NCI-H187 treated with DMSO at 0.1 percent for 48 hours (cell line): ENCODE results near the gene HCK.
A peak's percentile ranks its signal among the peaks of the same experiment; 100 is the strongest.
"Not testable (repeated sequence)": the region's sequence is repeated elsewhere in the genome, so short reads cannot be mapped to it uniquely, and the experiment has no call there.

Experiments
- DNase-seq: peaks from one replicate; lab custom pipeline; 2025; lab: John Stamatoyannopoulos, UW

HCK gene

GRCh38 chr20:32028647-32029372, 23.2 kb upstream of the HCK start:
- DNase-seq = no peak

- no peak for DNase-seq
Observed at GRCh38 chr20:32029561-32029960, 22.5 kb upstream of the HCK start.

GRCh38 chr20:32031007-32031958, 20.8 kb upstream of the HCK start:
- DNase-seq = peak; percentile 50

GRCh38 chr20:32033316-32033715, 18.7 kb upstream of the HCK start:
- no peak for DNase-seq

GRCh38 chr20:32033721-32034120, 18.3 kb upstream of the HCK start:
- not testable (repeated sequence) for DNase-seq

- DNase-seq = no peak
Observed at GRCh38 chr20:32034581-32035425, 17.2 kb upstream of the HCK start.

GRCh38 chr20:32035426-32035779, 16.6 kb upstream of the HCK start:
- no peak for DNase-seq

- no peak for DNase-seq
Observed at GRCh38 chr20:32036252-32036651, 15.8 kb upstream of the HCK start.

- DNase-seq = no peak
Observed at GRCh38 chr20:32036716-32037485, 15.1 kb upstream of the HCK start.

- no peak for DNase-seq
Observed at GRCh38 chr20:32037929-32038328, 14.1 kb upstream of the HCK start.

- DNase-seq = no peak
Observed at GRCh38 chr20:32040142-32040953, 11.7 kb upstream of the HCK start.

- no peak for DNase-seq
Observed at GRCh38 chr20:32045999-32046398, 6.0 kb upstream of the HCK start.

- no peak for DNase-seq
Observed at GRCh38 chr20:32050324-32050841, 1.7 kb upstream of the HCK start.

- DNase-seq = no peak
Observed at GRCh38 chr20:32050851-32051556, 1.0 kb upstream of the HCK start.

- DNase-seq = no peak
Observed at GRCh38 chr20:32051720-32052089, 337 bp upstream of the HCK start.

GRCh38 chr20:32052778-32053362, 828 bp downstream of the HCK start:
- no peak for DNase-seq

- DNase-seq = no peak
Observed at GRCh38 chr20:32053648-32054047, 1.6 kb downstream of the HCK start.

- no peak for DNase-seq
Observed at GRCh38 chr20:32056708-32057483, 4.9 kb downstream of the HCK start.
